Sigmoid colon (tissue), 7 donors: ENCODE measurements around the gene CABP4. TPM values are rescaled to one million over a fixed set of nuclear protein-coding genes. Genes with fewer than 3 reads are reported as not detected.

ENCODE experiments used
- DNase-seq: peaks from one replicate; pipeline ENCODE4 v3.0.0-alpha.2; 2019
- H3K27ac ChIP-seq, 4 donors: fragments of 200-600 bp; sonication (generic); one replicate each; pipeline ENCODE4 v1.5.1; 2016 to 2019; ENCODE audit warnings: mild to moderate bottlenecking in 1 of 4
- H3K27me3 ChIP-seq, 3 donors: fragments of 200-600 bp; sonication (generic); one replicate each; pipeline ENCODE4 v1.5.1; 2019; ENCODE audit warnings: mild to moderate bottlenecking in 1 of 3
- H3K36me3 ChIP-seq, 4 donors: fragments of 200-600 bp; sonication (generic); one replicate each; pipeline ENCODE4 v1.5.1; 2016 to 2019
- H3K4me1 ChIP-seq, 4 donors: fragments of 200-600 bp; sonication (generic); one replicate each; pipeline ENCODE4 v1.5.1; 2017 to 2019
- H3K4me3 ChIP-seq, 4 donors: fragments of 200-600 bp; sonication (generic); one replicate each; pipeline ENCODE4 v1.5.1; 2017 to 2019; ENCODE audit warnings: mild to moderate bottlenecking in 2 of 4, moderate library complexity in 1 of 4
- H3K9me3 ChIP-seq, 4 donors: fragments of 200-600 bp in 3 of 4; sonication (generic) in 3 of 4; one replicate each; pipeline versions ENCODE4 v1.5.1 to v1.6.1; 2013 to 2019
- EP300 ChIP-seq, 4 donors: sonication (generic); formaldehyde crosslinking; IDR thresholded peaks; one replicate each; pipeline ENCODE4 v1.6.1; 2017; ENCODE audit warnings: antibody characterized with exemption in 4 of 4
- POLR2A ChIP-seq, 2 donors: fragments of 450-650 bp; IDR thresholded peaks; one replicate each; pipeline ENCODE4 v1.6.1; 2016; ENCODE audit warnings: antibody characterized with exemption in 2 of 2, mild to moderate bottlenecking in 2 of 2, moderate library complexity in 2 of 2
- POLR2AphosphoS5 ChIP-seq, 4 donors: sonication (generic); formaldehyde crosslinking; IDR thresholded peaks; one replicate each; pipeline ENCODE4 v1.6.1; 2017; ENCODE audit warnings: antibody characterized with exemption in 4 of 4
- whole genome bisulfite sequencing, 2 donors: extraction: QIAGEN DNeasy Blood & Tissue Kit; methylation state at CpG; one replicate each; pipeline ENCODE4 v1.1.7; 2013; 5-methylcytosine and 5-hydroxymethylcytosine counted together
- intact Hi-C: fragments of 100-400 bp; cut with DNase I; formaldehyde crosslinking; loops from one replicate; pipeline ENCODE4 v1.15.1; 2023
- polyA plus RNA-seq, 3 donors: library from polyadenylated mRNA; stranded (reverse); fragments of 200-250 nt; gene quantifications; one replicate each; pipeline ENCODE4 v1.2.3, GENCODE V29; 2013
- total RNA-seq, 4 donors: library from RNA; depleted of rRNA; stranded (reverse); fragments of >200 nt; gene quantifications; one replicate each; pipeline ENCODE4 v1.1.0, GENCODE V29; 2016
- TF ChIP-seq, protein P1 (sequence below), 4 experiments: fragments of 450-650 bp in 3 of 4; fragments of 200-600 bp in 1 of 4; IDR thresholded peaks; one replicate each; pipeline ENCODE4 v1.5.1; 2016 to 2019; ENCODE audit warnings: antibody characterized with exemption in 4 of 4, mild to moderate bottlenecking in 3 of 4, moderate library complexity in 2 of 4
- donor health status: healthy with polysubstance abuse.
- donor health status: Bipolar disorder and iron deficiency.
- donor health status: healthy.

CABP4 gene
- total and polyA plus RNA-seq, 7 donors: 0.41 to 1.5 (median 0.61) TPM; not detected in 1

DNA sequence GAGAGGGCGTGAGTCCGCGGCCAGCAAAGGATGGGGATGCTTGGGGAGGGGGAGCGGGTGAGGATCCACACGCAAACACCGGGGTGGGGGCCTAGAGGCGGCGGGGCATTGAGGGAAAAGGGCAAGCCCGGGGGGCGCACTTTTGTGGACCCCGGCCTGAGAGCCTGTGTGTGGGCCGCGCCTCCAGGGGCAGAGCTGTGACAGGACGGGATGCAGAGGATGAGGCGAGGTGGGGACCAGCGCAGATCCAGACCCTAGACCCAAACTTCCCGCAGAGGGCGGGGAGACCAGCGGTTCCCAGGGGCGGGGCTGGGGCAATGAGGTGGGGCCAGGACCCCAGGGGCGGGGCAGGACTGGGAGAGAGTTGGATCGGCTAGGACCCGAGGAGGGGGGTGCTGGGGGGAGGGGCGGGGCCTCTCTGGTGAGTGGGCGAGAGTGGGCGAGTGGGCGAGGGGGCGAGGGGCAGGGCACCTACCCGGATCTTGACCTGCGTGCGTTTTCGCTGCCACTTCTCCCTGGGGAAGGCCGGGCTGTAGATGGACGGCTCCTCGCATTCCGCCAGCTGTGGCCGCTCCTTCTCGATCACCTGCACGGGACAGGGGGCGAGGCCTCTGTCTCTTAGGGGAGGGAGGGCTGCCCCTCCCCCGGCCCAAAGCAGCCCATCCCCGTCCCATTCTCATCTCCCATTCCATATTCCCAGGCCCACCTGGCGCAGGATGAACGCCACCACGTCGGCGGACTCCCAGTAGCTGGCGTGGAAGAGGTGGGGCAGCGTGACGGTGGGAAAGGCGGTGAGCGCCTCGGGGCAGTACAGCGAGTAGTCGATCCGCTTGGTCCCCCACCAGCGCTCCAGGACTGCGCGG lies 39.4 kb downstream of the CABP4 start:
- no peak overlapping the region for H3K27ac ChIP-seq
- H3K4me1 ChIP-seq: no peaks in the 10 kb centered on the region
- WGBS, 2 donors: 92 to 93% methylated on average over 59 of the region's 59 CpGs
- no peaks in the 10 kb centered on the region for H3K9me3 ChIP-seq
- no peaks in the 10 kb centered on the region for H3K27me3 ChIP-seq
- intact Hi-C loops: no loop called here
- H3K4me3 ChIP-seq: no peak overlapping the region
- no peak for TF ChIP-seq POLR2AphosphoS5 (IDR thresholded peaks at IDR 0.05)
- TF ChIP-seq, protein P1, sequence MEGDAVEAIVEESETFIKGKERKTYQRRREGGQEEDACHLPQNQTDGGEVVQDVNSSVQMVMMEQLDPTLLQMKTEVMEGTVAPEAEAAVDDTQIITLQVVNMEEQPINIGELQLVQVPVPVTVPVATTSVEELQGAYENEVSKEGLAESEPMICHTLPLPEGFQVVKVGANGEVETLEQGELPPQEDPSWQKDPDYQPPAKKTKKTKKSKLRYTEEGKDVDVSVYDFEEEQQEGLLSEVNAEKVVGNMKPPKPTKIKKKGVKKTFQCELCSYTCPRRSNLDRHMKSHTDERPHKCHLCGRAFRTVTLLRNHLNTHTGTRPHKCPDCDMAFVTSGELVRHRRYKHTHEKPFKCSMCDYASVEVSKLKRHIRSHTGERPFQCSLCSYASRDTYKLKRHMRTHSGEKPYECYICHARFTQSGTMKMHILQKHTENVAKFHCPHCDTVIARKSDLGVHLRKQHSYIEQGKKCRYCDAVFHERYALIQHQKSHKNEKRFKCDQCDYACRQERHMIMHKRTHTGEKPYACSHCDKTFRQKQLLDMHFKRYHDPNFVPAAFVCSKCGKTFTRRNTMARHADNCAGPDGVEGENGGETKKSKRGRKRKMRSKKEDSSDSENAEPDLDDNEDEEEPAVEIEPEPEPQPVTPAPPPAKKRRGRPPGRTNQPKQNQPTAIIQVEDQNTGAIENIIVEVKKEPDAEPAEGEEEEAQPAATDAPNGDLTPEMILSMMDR (IDR thresholded peaks at IDR 0.05): no peak
- no peak for TF ChIP-seq POLR2A (IDR thresholded peaks at IDR 0.05)
- no peak for TF ChIP-seq EP300 (IDR thresholded peaks at IDR 0.05)
- H3K36me3 ChIP-seq: peaks cover 0 to 41% (median 11%) of the 10 kb centered on the region in 4 donors
- DNase-seq: no peak

- Histone ChIP-seq H3K27ac (no peak overlapping the region), H3K4me1 (no peaks in the 10 kb centered on the region), H3K36me3 (peaks cover 0 to 33% (median 3%) of the 10 kb centered on the region in 4 donors), H3K9me3 (no peaks in the 10 kb centered on the region), H3K4me3 (no peak overlapping the region), H3K27me3 (no peaks in the 10 kb centered on the region)
- TF ChIP-seq EP300 (IDR thresholded peaks at IDR 0.05): no peak
- no peak for TF ChIP-seq POLR2A (IDR thresholded peaks at IDR 0.05)
- TF ChIP-seq, protein P1 (IDR thresholded peaks at IDR 0.05): no peak
- no peak for TF ChIP-seq POLR2AphosphoS5 (IDR thresholded peaks at IDR 0.05)
- intact Hi-C loops: no loop called here
- no peak for DNase-seq
- 93 to 94% methylated on average over 16 of the region's 16 CpGs for WGBS, 2 donors
These were observed 40.3 kb downstream of the CABP4 start for GRCh38 chr11:67495234-67496005.

- Histone ChIP-seq H3K27me3 (peaks cover 0 to under 1% (median 0%) of the 10 kb centered on the region in 3 donors), H3K27ac (no peak overlapping the region), H3K36me3 (peaks cover 0 to 26% (median 0%) of the 10 kb centered on the region in 4 donors), H3K4me1 (no peaks in the 10 kb centered on the region), H3K4me3 (no peak overlapping the region), H3K9me3 (no peaks in the 10 kb centered on the region)
- WGBS, 2 donors: 96 to 97% methylated on average over 12 of the region's 12 CpGs
- intact Hi-C loops: no loop called here
- TF ChIP-seq POLR2A (IDR thresholded peaks at IDR 0.05) (no peak), EP300 (IDR thresholded peaks at IDR 0.05) (no peak), POLR2AphosphoS5 (IDR thresholded peaks at IDR 0.05) (no peak)
- TF ChIP-seq, protein P1 (IDR thresholded peaks at IDR 0.05): no peak
- no peak for DNase-seq
These were observed 41.0 kb downstream of the CABP4 start for GRCh38 chr11:67496113-67496512.

DNA sequence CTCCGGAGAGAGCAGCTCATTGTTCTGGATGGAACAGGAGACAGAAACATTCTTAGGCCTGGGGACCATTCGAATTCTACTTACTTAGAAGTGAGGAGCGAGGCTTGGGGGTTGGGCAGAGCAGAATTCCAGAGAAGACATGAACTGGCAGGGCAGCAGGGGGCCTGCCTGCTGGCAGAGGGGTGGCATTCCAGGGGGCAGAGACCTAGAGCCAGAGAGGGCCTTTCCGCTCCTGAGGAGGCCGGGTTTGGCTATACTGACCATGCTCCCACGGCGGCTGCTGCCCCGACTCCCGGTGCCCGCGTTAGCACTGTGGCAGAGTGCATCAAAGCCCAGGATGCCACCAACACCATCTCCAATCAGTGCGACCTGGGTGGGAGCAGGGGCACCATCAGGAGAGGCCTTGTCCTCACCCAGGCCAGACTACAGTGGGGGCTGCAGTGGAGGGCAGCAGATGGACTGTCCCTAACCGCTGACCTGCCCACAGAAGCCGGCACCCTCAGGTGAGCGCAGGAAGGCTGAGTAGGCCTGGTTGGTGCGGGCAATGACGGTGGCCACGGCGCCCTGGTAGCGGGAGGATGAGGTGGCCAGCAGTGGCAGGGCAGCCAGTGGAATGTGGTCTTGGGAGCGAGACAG lies 42.6 kb downstream of the CABP4 start:
- TF ChIP-seq EP300 (IDR thresholded peaks at IDR 0.05): no peak
- TF ChIP-seq, protein P1 (IDR thresholded peaks at IDR 0.05): no peak
- TF ChIP-seq POLR2AphosphoS5 (IDR thresholded peaks at IDR 0.05): no peak
- no peak for TF ChIP-seq POLR2A (IDR thresholded peaks at IDR 0.05)
- Histone ChIP-seq H3K4me3 (no peak overlapping the region), H3K27ac (no peak overlapping the region), H3K27me3 (peaks cover 0 to 17% (median 5%) of the 10 kb centered on the region in 3 donors), H3K9me3 (no peaks in the 10 kb centered on the region), H3K4me1 (no peaks in the 10 kb centered on the region), H3K36me3 (peaks cover 0 to 12% (median 0%) of the 10 kb centered on the region in 4 donors)
- intact Hi-C loops: no loop called here
- WGBS, 2 donors: 96% methylated on average over 21 of the region's 21 CpGs
- no peak for DNase-seq
